Naive thymus-derived CD8-positive, alpha-beta T cell (primary cell): ENCODE measurements around the gene AIP. TPM values are rescaled to one million over a fixed set of nuclear protein-coding genes. Genes with fewer than 3 reads are reported as not detected.
A peak's percentile ranks its signal among the peaks of the same experiment; 100 is the strongest.

ENCODE experiments used
- ATAC-seq, 2 donors: fragments of 150-1000 bp; cut with Tn5 transposase in 1 of 2; sonication (Bioruptor Pico), chemical (Tn5 transposase) in 1 of 2; 1 replicate in 1 of 2; 2 replicates in 1 of 2; pipeline ENCODE4 v1.10.0; 2021; ENCODE audit warnings: mild to moderate bottlenecking in 2 of 2, moderate library complexity in 2 of 2
- POLR2A ChIA-PET: fragments of 350-600 bp; sonication (Branson Sonifier 250); formaldehyde crosslinking; loops from one replicate; lab custom pipeline; 2021; ENCODE audit warnings: antibody characterized with exemption; lab: Charles Lee
- DNase-seq, 10 donors: peaks; one replicate each; pipeline versions ENCODE4 v3.0.0 to v3.0.0-alpha.2; 2020 to 2022
- H3K27ac Mint-ChIP-seq, 10 donors: one replicate each; pipeline ENCODE4 v1.8.0; 2020 to 2022; ENCODE audit warnings: mild to moderate bottlenecking in 10 of 10, mixed read lengths in 10 of 10, moderate library complexity in 4 of 10, inconsistent platforms in 1 of 10
- H3K27me3 Mint-ChIP-seq, 5 donors: one replicate each; pipeline ENCODE4 v1.8.0; 2021 to 2022; ENCODE audit warnings: mixed read lengths in 5 of 5
- H3K36me3 Mint-ChIP-seq, 3 donors: one replicate each; pipeline ENCODE4 v1.8.0; 2020 to 2022; ENCODE audit warnings: mixed read lengths in 3 of 3, mild to moderate bottlenecking in 2 of 3, inconsistent platforms in 1 of 3
- H3K4me1 Mint-ChIP-seq, 4 donors: one replicate each; pipeline ENCODE4 v1.8.0; 2021 to 2022; ENCODE audit warnings: mixed read lengths in 4 of 4
- H3K4me3 Mint-ChIP-seq, 10 donors: one replicate each; pipeline ENCODE4 v1.8.0; 2020 to 2022; ENCODE audit warnings: mild to moderate bottlenecking in 10 of 10, mixed read lengths in 10 of 10, moderate library complexity in 6 of 10, inconsistent platforms in 1 of 10
- H3K9me3 Mint-ChIP-seq, 9 donors: one replicate each; pipeline ENCODE4 v1.8.0; 2020 to 2022; ENCODE audit warnings: mixed read lengths in 9 of 9, mild to moderate bottlenecking in 3 of 9, inconsistent platforms in 1 of 9, moderate library complexity in 1 of 9
- polyA plus RNA-seq, 3 donors: library from polyadenylated mRNA; unstranded; fragments of 300-500 nt; fragmentation: Illumina TruSeq; gene quantifications; one replicate each; pipeline ENCODE4 v1.2.3, GENCODE V29; 2021
- total RNA-seq, 8 experiments: library from RNA in 2 of 8; stranded (reverse) in 2 of 8; gene quantifications; one replicate each; pipeline ENCODE4 v1.2.3 and lab custom pipeline; 2021 to 2026

Gene AIP
- total and polyA plus RNA-seq, 5 experiments from 2014 or later: 136 to 169 (median 146) TPM

DNA sequence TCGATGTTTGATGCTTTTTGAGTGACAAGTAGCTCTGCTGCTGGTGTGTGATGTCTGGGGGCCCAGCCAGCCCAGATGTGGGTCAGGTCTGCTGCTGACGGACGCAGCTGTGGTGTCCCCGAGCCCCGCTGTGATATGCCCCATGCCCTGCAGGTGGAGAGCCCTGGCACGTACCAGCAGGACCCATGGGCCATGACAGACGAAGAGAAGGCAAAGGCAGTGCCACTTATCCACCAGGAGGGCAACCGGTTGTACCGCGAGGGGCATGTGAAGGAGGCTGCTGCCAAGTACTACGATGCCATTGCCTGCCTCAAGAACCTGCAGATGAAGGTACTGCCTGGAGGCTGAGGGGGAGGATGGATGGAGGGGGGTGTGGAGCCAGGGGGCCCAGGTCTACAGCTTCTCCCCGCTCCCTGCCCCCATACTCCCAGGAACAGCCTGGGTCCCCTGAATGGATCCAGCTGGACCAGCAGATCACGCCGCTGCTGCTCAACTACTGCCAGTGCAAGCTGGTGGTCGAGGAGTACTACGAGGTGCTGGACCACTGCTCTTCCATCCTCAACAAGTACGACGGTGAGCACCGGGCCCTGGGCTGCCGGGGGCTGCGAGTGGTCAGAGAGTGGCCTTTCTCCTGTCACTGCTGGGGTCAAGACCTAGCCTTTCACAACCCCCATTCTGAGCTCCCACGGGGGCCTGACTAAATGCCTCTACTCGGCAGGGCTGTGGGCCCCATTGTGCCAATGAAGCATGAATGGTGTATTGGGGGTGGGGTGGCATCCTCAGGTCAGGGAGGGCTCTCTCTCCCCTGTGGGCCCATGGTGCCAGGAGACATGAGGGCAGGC, 7.3 kb downstream of the AIP start:
- no peak for ATAC-seq
- peak overlapping the region in 8 of 10 donors; percentile 35 to 81 (median 68) for H3K27ac Mint-ChIP-seq
- H3K4me3 Mint-ChIP-seq: no peak overlapping the region
- no peaks in the 10 kb centered on the region for H3K27me3 Mint-ChIP-seq
- H3K36me3 Mint-ChIP-seq: peaks cover 0 to 58% (median 12%) of the 10 kb centered on the region in 3 donors
- H3K4me1 Mint-ChIP-seq: peaks cover 20 to 47% (median 37%) of the 10 kb centered on the region in 4 donors
- POLR2A ChIA-PET: interaction anchor here (0.7 to 9.3 kb wide), 10 partner anchors 9 to 219 kb away, joined by 3 to 176 read pairs (median 5); partner anchors contain the start of genes PITPNM1 and TMEM134
- DNase-seq: no peak
- no peaks in the 10 kb centered on the region for H3K9me3 Mint-ChIP-seq

GRCh38 chr11:67490727-67491065, 7.9 kb downstream of the AIP start:
- H3K27ac Mint-ChIP-seq: peak overlapping the region in 3 of 10 donors; percentile 4 to 55 (median 43)
- H3K9me3 Mint-ChIP-seq: no peaks in the 10 kb centered on the region
- H3K27me3 Mint-ChIP-seq: no peaks in the 10 kb centered on the region
- POLR2A ChIA-PET: interaction anchor here (0.7 to 2.1 kb wide), 10 partner anchors 8 to 220 kb away, joined by 3 to 8 read pairs (median 4); partner anchors contain the start of gene PITPNM1
- DNase-seq: no peak
- peaks cover 0 to 58% (median 12%) of the 10 kb centered on the region in 3 donors for H3K36me3 Mint-ChIP-seq
- no peak for ATAC-seq
- H3K4me3 Mint-ChIP-seq: no peak overlapping the region
- peaks cover 18 to 44% (median 33%) of the 10 kb centered on the region in 4 donors for H3K4me1 Mint-ChIP-seq

- Mint-ChIP-seq H3K4me1 (peaks cover 12 to 36% (median 26%) of the 10 kb centered on the region in 4 donors), H3K27ac (peak overlapping the region in 5 of 10 donors; percentile 6 to 51 (median 43)), H3K27me3 (no peaks in the 10 kb centered on the region), H3K9me3 (no peaks in the 10 kb centered on the region), H3K36me3 (peaks cover 0 to 62% (median 12%) of the 10 kb centered on the region in 3 donors), H3K4me3 (no peak overlapping the region)
- ATAC-seq (no peak), DNase-seq (no peak)
- POLR2A ChIA-PET: interaction anchor here (0.6 to 2.1 kb wide), 15 partner anchors 9 to 220 kb away, joined by 3 to 8 read pairs (median 3); partner anchors contain the start of genes AIP, PITPNM1, POLD4 and RPS6KB2
Measured at GRCh38 chr11:67491276-67492068, 8.6 kb downstream of the AIP start.

DNA sequence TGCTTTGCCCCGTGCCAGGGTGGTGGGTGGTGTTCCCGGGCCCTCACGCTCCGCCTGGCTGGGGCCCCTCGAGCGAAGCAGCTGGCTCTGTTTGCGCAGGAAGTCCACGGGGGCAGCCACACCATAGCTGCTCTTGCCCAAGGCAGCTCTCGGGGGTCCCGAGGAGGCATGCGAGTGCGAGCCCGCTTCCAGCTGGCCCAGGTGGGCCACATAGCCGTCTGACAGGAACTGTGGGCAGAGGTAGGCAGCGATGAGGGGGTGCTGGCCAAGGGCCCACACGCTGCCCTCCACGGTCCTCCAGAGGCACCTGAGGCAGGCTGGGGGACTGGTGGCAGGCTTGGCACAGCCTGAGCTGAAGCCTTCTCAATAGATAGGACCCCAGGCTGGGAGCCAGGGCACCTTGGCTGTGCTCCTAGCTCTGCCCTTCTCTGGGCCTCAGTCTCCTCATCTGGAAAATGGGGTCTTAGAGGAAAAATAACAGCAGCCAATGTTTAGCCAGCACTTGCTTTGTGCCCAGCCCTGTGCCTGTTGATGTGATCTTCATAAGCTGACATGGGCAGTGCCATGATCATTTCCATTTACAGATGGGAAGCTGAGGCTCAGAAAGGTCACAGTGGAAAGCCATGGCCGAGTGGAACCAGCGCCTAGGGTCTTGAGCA, 9.4 kb downstream of the AIP start:
- DNase-seq: no peak
- ATAC-seq: no peak
- Mint-ChIP-seq H3K4me3 (no peak overlapping the region), H3K27me3 (no peaks in the 10 kb centered on the region), H3K9me3 (no peaks in the 10 kb centered on the region), H3K36me3 (peaks cover 0 to 61% (median 9%) of the 10 kb centered on the region in 3 donors), H3K4me1 (peaks cover 13 to 29% (median 20%) of the 10 kb centered on the region in 4 donors), H3K27ac (peak overlapping the region in 1 of 10 donors; percentile 3)
- POLR2A ChIA-PET: interaction anchor here (0.6 to 2.0 kb wide), 10 partner anchors 9 to 139 kb away, joined by 3 to 10 read pairs (median 4); partner anchors contain the start of genes AIP, PITPNM1, POLD4 and PTPRCAP

DNA sequence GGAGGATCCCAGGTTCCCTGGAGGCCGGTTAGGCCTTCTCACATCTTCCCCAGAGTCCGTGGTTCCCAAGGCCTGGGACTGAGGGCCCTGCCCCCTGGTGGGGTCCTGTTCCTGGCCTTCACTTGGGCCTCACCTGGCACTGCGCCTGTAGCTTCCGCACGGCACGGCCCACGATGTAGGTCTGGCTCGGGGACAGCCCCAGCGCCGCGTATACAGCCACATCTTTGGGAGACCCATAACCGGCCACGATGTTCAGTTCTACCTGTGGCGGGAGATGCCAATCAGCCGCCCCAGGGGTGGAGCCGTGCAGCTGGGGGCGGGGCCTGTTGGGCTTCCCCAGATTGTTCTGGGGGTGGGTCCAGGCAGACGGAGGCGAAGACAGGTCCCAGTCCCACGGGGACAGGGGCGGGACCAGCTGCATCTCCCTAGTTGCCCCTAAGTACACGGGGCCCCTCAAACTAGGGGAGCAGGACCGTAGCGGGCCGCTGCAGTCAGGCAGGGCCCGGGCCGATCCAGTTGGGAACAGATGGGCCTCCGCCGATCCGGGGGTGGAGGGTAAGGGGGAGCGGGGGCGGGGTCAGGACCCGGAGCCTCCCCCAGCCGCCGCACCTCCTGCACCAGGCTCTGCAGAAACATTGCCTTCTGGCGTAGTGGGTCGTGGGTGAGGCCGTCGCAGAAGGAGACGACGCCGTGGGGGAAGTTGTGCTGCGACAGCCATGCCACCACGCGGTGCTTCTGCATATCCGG, 10.1 kb downstream of the AIP start:
- Mint-ChIP-seq H3K4me3 (no peak overlapping the region), H3K36me3 (peaks cover 0 to 56% (median 7%) of the 10 kb centered on the region in 3 donors), H3K27me3 (no peaks in the 10 kb centered on the region), H3K4me1 (peaks cover 10 to 21% (median 13%) of the 10 kb centered on the region in 4 donors), H3K27ac (no peak overlapping the region), H3K9me3 (no peaks in the 10 kb centered on the region)
- ATAC-seq (peak in 1 of 2 donors; percentile 36), DNase-seq (no peak)
- POLR2A ChIA-PET: interaction anchor here (0.9 to 2.0 kb wide), 8 partner anchors 8 to 140 kb away, joined by 3 to 10 read pairs (median 5); partner anchors contain the start of genes PITPNM1, POLD4, PTPRCAP and RPS6KB2

DNA sequence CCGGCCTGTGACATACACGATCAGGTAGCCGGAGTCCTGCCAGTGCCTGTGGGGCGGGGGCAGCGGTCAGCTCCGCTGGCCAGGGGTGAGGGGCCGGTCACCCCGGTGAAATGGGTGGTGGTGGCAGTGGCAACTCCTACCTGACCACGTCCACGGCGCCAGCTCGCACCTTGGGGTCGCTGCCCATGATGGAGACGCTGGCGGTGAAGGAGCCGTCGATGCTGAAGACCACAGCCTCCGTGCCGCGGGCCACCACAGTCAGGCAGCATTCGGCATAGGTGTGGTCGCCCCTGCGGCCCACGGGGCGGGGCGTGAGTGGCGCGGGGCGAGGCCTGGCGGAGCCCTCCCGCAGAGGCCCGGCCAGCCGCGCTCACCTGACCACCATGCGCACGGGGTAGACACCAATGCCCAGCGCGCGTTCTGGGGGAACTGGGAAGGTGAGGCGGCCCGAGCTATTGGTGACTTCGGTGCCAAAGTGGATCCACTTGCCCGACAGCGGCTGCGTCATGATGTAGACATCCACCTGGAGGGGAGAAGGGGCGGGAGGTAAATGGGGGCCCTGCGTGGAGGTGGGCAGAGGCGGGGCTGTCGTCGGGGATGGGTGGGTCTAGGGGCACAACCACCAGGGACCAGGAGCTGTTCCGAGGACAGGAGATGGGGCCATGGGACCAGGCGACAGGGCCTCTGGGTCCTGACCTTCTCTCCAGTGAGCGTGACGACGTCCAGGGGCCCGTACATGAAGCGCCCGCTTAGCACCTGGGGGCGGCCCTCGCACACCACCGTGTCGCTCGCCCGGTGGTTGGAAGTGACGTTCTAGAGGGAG, 10.9 kb downstream of the AIP start:
- POLR2A ChIA-PET: interaction anchor here (1.1 to 2.0 kb wide), 5 partner anchors 10 to 92 kb away, joined by 3 to 10 read pairs (median 6); partner anchors contain the start of genes PITPNM1, PPP1CA, PTPRCAP and RPS6KB2
- DNase-seq (no peak), ATAC-seq (no peak)
- H3K4me1 Mint-ChIP-seq: peaks cover 5 to 14% (median 7%) of the 10 kb centered on the region in 4 donors
- no peaks in the 10 kb centered on the region for H3K9me3 Mint-ChIP-seq
- peaks cover 0 to 48% (median 5%) of the 10 kb centered on the region in 3 donors for H3K36me3 Mint-ChIP-seq
- no peaks in the 10 kb centered on the region for H3K27me3 Mint-ChIP-seq
- no peak overlapping the region for H3K4me3 Mint-ChIP-seq
- peak overlapping the region in 2 of 10 donors; percentile 44 to 59 for H3K27ac Mint-ChIP-seq

DNA sequence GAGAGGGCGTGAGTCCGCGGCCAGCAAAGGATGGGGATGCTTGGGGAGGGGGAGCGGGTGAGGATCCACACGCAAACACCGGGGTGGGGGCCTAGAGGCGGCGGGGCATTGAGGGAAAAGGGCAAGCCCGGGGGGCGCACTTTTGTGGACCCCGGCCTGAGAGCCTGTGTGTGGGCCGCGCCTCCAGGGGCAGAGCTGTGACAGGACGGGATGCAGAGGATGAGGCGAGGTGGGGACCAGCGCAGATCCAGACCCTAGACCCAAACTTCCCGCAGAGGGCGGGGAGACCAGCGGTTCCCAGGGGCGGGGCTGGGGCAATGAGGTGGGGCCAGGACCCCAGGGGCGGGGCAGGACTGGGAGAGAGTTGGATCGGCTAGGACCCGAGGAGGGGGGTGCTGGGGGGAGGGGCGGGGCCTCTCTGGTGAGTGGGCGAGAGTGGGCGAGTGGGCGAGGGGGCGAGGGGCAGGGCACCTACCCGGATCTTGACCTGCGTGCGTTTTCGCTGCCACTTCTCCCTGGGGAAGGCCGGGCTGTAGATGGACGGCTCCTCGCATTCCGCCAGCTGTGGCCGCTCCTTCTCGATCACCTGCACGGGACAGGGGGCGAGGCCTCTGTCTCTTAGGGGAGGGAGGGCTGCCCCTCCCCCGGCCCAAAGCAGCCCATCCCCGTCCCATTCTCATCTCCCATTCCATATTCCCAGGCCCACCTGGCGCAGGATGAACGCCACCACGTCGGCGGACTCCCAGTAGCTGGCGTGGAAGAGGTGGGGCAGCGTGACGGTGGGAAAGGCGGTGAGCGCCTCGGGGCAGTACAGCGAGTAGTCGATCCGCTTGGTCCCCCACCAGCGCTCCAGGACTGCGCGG, 11.8 kb downstream of the AIP start:
- Mint-ChIP-seq H3K27me3 (no peaks in the 10 kb centered on the region), H3K4me1 (peaks cover 3 to 9% (median 3%) of the 10 kb centered on the region in 4 donors), H3K36me3 (peaks cover 0 to 50% (median 3%) of the 10 kb centered on the region in 3 donors), H3K27ac (peak overlapping the region in 2 of 10 donors; percentile 59 to 80), H3K4me3 (no peak overlapping the region), H3K9me3 (no peaks in the 10 kb centered on the region)
- POLR2A ChIA-PET: interaction anchor here (0.6 to 1.8 kb wide), 6 partner anchors 9 to 112 kb away, joined by 3 to 8 read pairs (median 4); partner anchors contain the start of gene PPP1CA
- DNase-seq: no peak
- no peak for ATAC-seq

- H3K27me3 Mint-ChIP-seq: no peaks in the 10 kb centered on the region
- no peaks in the 10 kb centered on the region for H3K9me3 Mint-ChIP-seq
- H3K4me1 Mint-ChIP-seq: peaks cover 0 to 3% (median under 1%) of the 10 kb centered on the region in 4 donors
- peaks cover 0 to 42% (median 0%) of the 10 kb centered on the region in 3 donors for H3K36me3 Mint-ChIP-seq
- H3K27ac Mint-ChIP-seq: peak overlapping the region in 2 of 10 donors; percentile 48 to 76
- ATAC-seq (no peak), DNase-seq (no peak)
- no peak overlapping the region for H3K4me3 Mint-ChIP-seq
- POLR2A ChIA-PET: interaction anchor here (0.6 to 1.8 kb wide), 5 partner anchors 10 to 113 kb away, joined by 3 to 8 read pairs (median 5); partner anchors contain the start of gene PPP1CA
Measured at GRCh38 chr11:67495234-67496005, 12.6 kb downstream of the AIP start.

DNA sequence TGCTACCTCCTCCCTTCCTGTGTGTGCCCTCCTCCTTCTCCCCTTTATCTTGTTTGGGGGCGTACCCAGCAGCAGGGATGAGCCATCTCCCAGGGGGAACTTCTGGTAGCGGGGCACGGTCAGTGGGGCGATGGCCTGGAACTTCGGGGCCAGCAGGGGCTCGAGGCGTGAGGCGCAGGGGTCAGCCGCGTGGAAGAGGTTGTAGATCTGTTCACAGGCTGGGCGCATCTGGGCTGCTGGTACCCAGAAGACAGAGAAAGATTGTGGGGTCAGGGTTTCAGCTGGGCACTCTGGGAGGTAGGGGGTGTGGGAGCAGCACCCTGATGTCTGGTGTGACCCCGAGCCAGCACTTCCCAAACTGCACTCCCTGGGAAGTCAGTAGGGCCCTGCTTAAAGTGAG, 13.3 kb downstream of the AIP start:
- Mint-ChIP-seq H3K36me3 (peaks cover 0 to 42% (median 0%) of the 10 kb centered on the region in 3 donors), H3K4me3 (no peak overlapping the region), H3K27ac (peak overlapping the region in 5 of 10 donors; percentile 22 to 73 (median 29)), H3K27me3 (no peaks in the 10 kb centered on the region), H3K4me1 (peaks cover 4 to 8% (median 7%) of the 10 kb centered on the region in 4 donors), H3K9me3 (no peaks in the 10 kb centered on the region)
- ATAC-seq: no peak
- no peak for DNase-seq
- POLR2A ChIA-PET: interaction anchor here (1.3 to 1.7 kb wide), 2 partner anchors 11 to 12 kb away, joined by 3 to 8 read pairs; no protein-coding TSS in a partner anchor
